GM21423 (cell line): ENCODE results near the gene SSTR3.
"Not testable (repeated sequence)": the region's sequence is repeated elsewhere in the genome, so short reads cannot be mapped to it uniquely, and the experiment has no call there.

Experiments used
- ATAC-seq: cut with Tn5 transposase; IDR thresholded peaks from one replicate; pipeline ENCODE4 v1.9.1; 2021; ENCODE audit warnings: mild to moderate bottlenecking, moderate library complexity; ENCODE audit not compliant: unreplicated experiment

The SSTR3 gene

GRCh38 chr22:37213218-37213855 lies 1.1 kb upstream of the SSTR3 start:
- ATAC-seq = no peak

GRCh38 chr22:37211866-37212173 lies 457 bp downstream of the SSTR3 start:
- ATAC-seq = no peak

GRCh38 chr22:37211075-37211865 lies 1.0 kb downstream of the SSTR3 start:
- no peak for ATAC-seq

- no peak for ATAC-seq
Measured at GRCh38 chr22:37210041-37210803, 2.1 kb downstream of the SSTR3 start.

- no peak for ATAC-seq
Measured at GRCh38 chr22:37209140-37209845, 3.0 kb downstream of the SSTR3 start.

- no peak for ATAC-seq
Measured at GRCh38 chr22:37208401-37209139, 3.7 kb downstream of the SSTR3 start.

- ATAC-seq = no peak
Measured at GRCh38 chr22:37207981-37208380, 4.3 kb downstream of the SSTR3 start.

GRCh38 chr22:37206841-37207821 lies 5.1 kb downstream of the SSTR3 start:
- no peak for ATAC-seq

GRCh38 chr22:37206118-37206840 lies 6.0 kb downstream of the SSTR3 start:
- ATAC-seq = no peak

GRCh38 chr22:37205046-37205445 lies 7.2 kb downstream of the SSTR3 start:
- ATAC-seq = no peak

- ATAC-seq = no peak
Measured at GRCh38 chr22:37204045-37204655, 8.1 kb downstream of the SSTR3 start.

GRCh38 chr22:37203354-37204044 lies 8.8 kb downstream of the SSTR3 start:
- ATAC-seq = no peak

GRCh38 chr22:37202716-37203115 lies 9.6 kb downstream of the SSTR3 start:
- ATAC-seq = no peak

GRCh38 chr22:37202001-37202555 lies 10.2 kb downstream of the SSTR3 start:
- ATAC-seq = no peak

GRCh38 chr22:37201443-37201820 lies 10.8 kb downstream of the SSTR3 start:
- not testable (repeated sequence) for ATAC-seq

- no peak for ATAC-seq
Measured at GRCh38 chr22:37199760-37200108, 12.5 kb downstream of the SSTR3 start.

GRCh38 chr22:37199103-37199759 lies 13.0 kb downstream of the SSTR3 start:
- peak; percentile 92 for ATAC-seq
